ENCODE measurements around the gene CHRDL2. TPM values are rescaled to one million over a fixed set of nuclear protein-coding genes. Genes with fewer than 3 reads are reported as not detected.
A peak's percentile ranks its signal among the peaks of the same experiment; 100 is the strongest.

CHRDL2 gene
- total and polyA plus RNA-seq, 2 donors (not counting 1 experiment from before 2014, with no cell fraction given), result 0.24 TPM; not detected in 1

DNA sequence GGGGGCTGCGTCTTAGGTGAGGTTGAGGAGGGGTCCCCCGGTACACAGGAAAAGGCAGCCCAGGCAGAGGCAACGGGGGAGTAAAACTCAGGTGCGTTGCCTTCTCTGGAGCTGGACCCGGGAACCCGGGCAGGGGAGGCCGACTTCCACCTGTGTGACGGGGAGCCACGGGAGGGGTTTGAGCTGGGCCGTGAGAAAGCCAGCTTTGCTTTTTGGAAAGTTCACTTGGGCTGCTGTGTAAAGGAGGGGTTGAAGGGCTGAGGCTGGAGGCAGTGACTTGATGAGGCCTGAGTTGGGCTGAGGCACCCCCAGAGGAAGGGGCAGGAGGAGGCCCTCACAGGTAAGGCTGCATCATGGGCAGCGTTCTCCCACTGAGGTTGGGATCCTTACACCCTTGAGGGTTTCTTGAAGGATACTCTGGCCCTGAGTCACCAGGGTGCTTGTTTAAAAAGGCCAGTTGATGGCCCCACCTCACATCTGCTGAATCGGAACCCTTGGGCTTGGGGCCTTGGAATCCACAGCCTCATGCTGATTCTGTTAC is 47.2 kb downstream of the CHRDL2 start:
- Mint-ChIP-seq H3K4me3 (peak overlapping the region; percentile 29), H3K4me1 (peaks cover 2% of the 10 kb centered on the region), H3K9me3 (ENCODE audit: insufficient read depth) (no peaks in the 10 kb centered on the region), H3K27ac (no peak overlapping the region), H3K27me3 (peaks cover 30% of the 10 kb centered on the region)
- H3K9me3 ChIP-seq (ENCODE audit: control extremely low read depth in 1 of 3, control insufficient read depth in 2 of 3, insufficient read depth in 1 of 3, low read length in 2 of 3), result peaks cover 0 to 14% (median 0%) of the 10 kb centered on the region in 3 donors
- H2AFZ ChIP-seq (ENCODE audit: insufficient read depth, low read depth, low read length, poor library complexity, severe bottlenecking), result no peak overlapping the region
- TF ChIP-seq, protein P1, sequence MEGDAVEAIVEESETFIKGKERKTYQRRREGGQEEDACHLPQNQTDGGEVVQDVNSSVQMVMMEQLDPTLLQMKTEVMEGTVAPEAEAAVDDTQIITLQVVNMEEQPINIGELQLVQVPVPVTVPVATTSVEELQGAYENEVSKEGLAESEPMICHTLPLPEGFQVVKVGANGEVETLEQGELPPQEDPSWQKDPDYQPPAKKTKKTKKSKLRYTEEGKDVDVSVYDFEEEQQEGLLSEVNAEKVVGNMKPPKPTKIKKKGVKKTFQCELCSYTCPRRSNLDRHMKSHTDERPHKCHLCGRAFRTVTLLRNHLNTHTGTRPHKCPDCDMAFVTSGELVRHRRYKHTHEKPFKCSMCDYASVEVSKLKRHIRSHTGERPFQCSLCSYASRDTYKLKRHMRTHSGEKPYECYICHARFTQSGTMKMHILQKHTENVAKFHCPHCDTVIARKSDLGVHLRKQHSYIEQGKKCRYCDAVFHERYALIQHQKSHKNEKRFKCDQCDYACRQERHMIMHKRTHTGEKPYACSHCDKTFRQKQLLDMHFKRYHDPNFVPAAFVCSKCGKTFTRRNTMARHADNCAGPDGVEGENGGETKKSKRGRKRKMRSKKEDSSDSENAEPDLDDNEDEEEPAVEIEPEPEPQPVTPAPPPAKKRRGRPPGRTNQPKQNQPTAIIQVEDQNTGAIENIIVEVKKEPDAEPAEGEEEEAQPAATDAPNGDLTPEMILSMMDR (IDR thresholded peaks at IDR 0.05), result no peak
- no peak for TF ChIP-seq EZH2 (IDR thresholded peaks at IDR 0.05; ENCODE audit: borderline replicate concordance, insufficient read depth, low read depth, low read length, poor library complexity, severe bottlenecking)
- DNase-seq, result no peak
- 79% methylated on average over 12 of the region's 12 CpGs for WGBS (ENCODE audit: insufficient coverage)
- H3K36me3 ChIP-seq (replicated peaks in 1 of 2; ENCODE audit: control extremely low read depth in 1 of 2, control insufficient read depth in 1 of 2, extremely low read depth in 1 of 2, insufficient read depth in 2 of 2, low read length in 1 of 2), result no peaks in the 10 kb centered on the region
- H3K4me1 ChIP-seq (ENCODE audit: control insufficient read depth in 2 of 2, insufficient read depth in 2 of 2, low read length in 2 of 2), result no peaks in the 10 kb centered on the region
- no peaks in the 10 kb centered on the region for H4K20me1 ChIP-seq (ENCODE audit: control insufficient read depth, insufficient read depth, low read length, poor library complexity, severe bottlenecking)
- no peaks in the 10 kb centered on the region for H3K79me2 ChIP-seq (ENCODE audit: control insufficient read depth, insufficient read depth, low read length)
- H3K27ac ChIP-seq (ENCODE audit: low read length in 2 of 2), result no peak overlapping the region
- POLR2A ChIA-PET, result no interaction called here
- H3K4me2 ChIP-seq (replicated peaks; ENCODE audit: low read depth, low read length, poor library complexity, severe bottlenecking), result no peak overlapping the region
- no peak overlapping the region for H3K9ac ChIP-seq (ENCODE audit: low read length)
- CTCF ChIA-PET, result no interaction called here
- no peak overlapping the region for H3K4me3 ChIP-seq (ENCODE audit: control extremely low read depth in 1 of 5, extremely low read depth in 1 of 5, insufficient read depth in 1 of 5, low read depth in 2 of 5, low read length in 4 of 5)
- intact Hi-C loops (cut with micrococcal nuclease), result no loop called here
- peaks cover 0 to 34% (median 6%) of the 10 kb centered on the region in 4 experiments for H3K27me3 ChIP-seq (replicated peaks in 1 of 4; ENCODE audit: control extremely low read depth in 1 of 4, control insufficient read depth in 3 of 4, insufficient read depth in 4 of 4, low read length in 3 of 4)
- ATAC-seq (ENCODE audit: low read depth), result no peak

DNA sequence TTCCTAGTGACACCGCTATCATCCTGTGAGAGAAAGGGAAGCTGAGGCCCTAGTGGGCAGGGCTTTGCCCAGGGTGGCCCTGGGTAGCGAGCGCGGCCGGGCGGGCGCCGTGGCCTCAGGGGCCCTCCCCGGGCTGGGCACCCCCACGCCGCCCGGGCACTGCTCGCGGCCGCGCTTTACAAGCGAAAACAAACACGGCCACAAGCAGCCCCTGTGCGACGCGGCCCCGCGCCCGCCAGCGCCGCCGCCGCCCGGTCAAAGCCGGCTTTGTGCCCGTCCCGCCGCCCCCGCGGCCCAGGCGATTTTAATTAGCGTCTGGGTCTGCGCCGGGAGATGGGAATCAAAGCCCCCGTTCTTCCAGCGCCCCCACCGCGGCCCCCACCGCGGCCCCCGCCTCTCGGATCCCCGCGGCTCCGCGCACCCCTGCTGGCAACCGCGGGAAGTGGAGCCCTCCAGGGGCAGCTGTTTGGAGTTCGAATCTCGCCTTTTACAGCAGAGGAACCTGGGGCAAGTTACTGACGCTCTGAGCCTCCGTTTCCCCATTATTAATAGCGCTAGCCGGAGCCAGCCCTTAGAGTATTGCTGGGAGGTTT is 47.9 kb downstream of the CHRDL2 start:
- Histone ChIP-seq H2AFZ (ENCODE audit: insufficient read depth, low read depth, low read length, poor library complexity, severe bottlenecking) (peak overlapping the region; percentile 33), H3K9ac (ENCODE audit: low read length) (peak overlapping the region; percentile 19), H3K9me3 (ENCODE audit: control extremely low read depth in 1 of 3, control insufficient read depth in 2 of 3, insufficient read depth in 1 of 3, low read length in 2 of 3) (peaks cover 0 to 14% (median 0%) of the 10 kb centered on the region in 3 donors), H3K79me2 (ENCODE audit: control insufficient read depth, insufficient read depth, low read length) (no peaks in the 10 kb centered on the region), H3K27ac (ENCODE audit: low read length in 2 of 2) (no peak overlapping the region), H3K27me3 (replicated peaks in 1 of 4; ENCODE audit: control extremely low read depth in 1 of 4, control insufficient read depth in 3 of 4, insufficient read depth in 4 of 4, low read length in 3 of 4) (peaks cover 0 to 34% (median 6%) of the 10 kb centered on the region in 4 experiments), H3K4me2 (replicated peaks; ENCODE audit: low read depth, low read length, poor library complexity, severe bottlenecking) (peak overlapping the region; percentile 57), H3K4me1 (ENCODE audit: control insufficient read depth in 2 of 2, insufficient read depth in 2 of 2, low read length in 2 of 2) (no peaks in the 10 kb centered on the region), H4K20me1 (ENCODE audit: control insufficient read depth, insufficient read depth, low read length, poor library complexity, severe bottlenecking) (no peaks in the 10 kb centered on the region), H3K36me3 (replicated peaks in 1 of 2; ENCODE audit: control extremely low read depth in 1 of 2, control insufficient read depth in 1 of 2, extremely low read depth in 1 of 2, insufficient read depth in 2 of 2, low read length in 1 of 2) (no peaks in the 10 kb centered on the region), H3K4me3 (ENCODE audit: control extremely low read depth in 1 of 5, extremely low read depth in 1 of 5, insufficient read depth in 1 of 5, low read depth in 2 of 5, low read length in 4 of 5) (no peak overlapping the region)
- Mint-ChIP-seq H3K4me1 (peaks cover 2% of the 10 kb centered on the region), H3K4me3 (no peak overlapping the region), H3K27ac (no peak overlapping the region), H3K27me3 (peaks cover 30% of the 10 kb centered on the region), H3K9me3 (ENCODE audit: insufficient read depth) (no peaks in the 10 kb centered on the region)
- no peak for DNase-seq
- 7% methylated on average over 59 of the region's 59 CpGs for WGBS (ENCODE audit: insufficient coverage)
- CTCF ChIA-PET, result no interaction called here
- POLR2A ChIA-PET, result no interaction called here
- intact Hi-C loops (cut with micrococcal nuclease), result no loop called here
- TF ChIP-seq EZH2 (IDR thresholded peaks at IDR 0.05; ENCODE audit: borderline replicate concordance, insufficient read depth, low read depth, low read length, poor library complexity, severe bottlenecking), result no peak
- TF ChIP-seq, protein P1 (IDR thresholded peaks at IDR 0.05), result no peak
- no peak for ATAC-seq (ENCODE audit: low read depth)
